ENCODE results near the gene GUCY1A2. TPM values are rescaled to one million over a fixed set of nuclear protein-coding genes. Genes with fewer than 3 reads are reported as not detected.

GUCY1A2 gene
- total RNA-seq, 4 donors from 2014 or later, result 3.6 to 8.0 (median 4.0) TPM

- DNase-seq (ENCODE audit: low spot score in 2 of 2), result no peak
- H3K4me3 ChIP-seq, result no peak overlapping the region
- WGBS, 2 donors, result 52 to 54% methylated on average over 3 of the region's 3 CpGs
- no peaks in the 10 kb centered on the region for H3K9me3 ChIP-seq
- no peaks in the 10 kb centered on the region for H3K27me3 ChIP-seq
- no peak for TF ChIP-seq POLR2A (IDR thresholded peaks at IDR 0.05)
- TF ChIP-seq, protein P1, sequence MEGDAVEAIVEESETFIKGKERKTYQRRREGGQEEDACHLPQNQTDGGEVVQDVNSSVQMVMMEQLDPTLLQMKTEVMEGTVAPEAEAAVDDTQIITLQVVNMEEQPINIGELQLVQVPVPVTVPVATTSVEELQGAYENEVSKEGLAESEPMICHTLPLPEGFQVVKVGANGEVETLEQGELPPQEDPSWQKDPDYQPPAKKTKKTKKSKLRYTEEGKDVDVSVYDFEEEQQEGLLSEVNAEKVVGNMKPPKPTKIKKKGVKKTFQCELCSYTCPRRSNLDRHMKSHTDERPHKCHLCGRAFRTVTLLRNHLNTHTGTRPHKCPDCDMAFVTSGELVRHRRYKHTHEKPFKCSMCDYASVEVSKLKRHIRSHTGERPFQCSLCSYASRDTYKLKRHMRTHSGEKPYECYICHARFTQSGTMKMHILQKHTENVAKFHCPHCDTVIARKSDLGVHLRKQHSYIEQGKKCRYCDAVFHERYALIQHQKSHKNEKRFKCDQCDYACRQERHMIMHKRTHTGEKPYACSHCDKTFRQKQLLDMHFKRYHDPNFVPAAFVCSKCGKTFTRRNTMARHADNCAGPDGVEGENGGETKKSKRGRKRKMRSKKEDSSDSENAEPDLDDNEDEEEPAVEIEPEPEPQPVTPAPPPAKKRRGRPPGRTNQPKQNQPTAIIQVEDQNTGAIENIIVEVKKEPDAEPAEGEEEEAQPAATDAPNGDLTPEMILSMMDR (IDR thresholded peaks at IDR 0.05), result no peak
- no peak for TF ChIP-seq EP300 (IDR thresholded peaks at IDR 0.05)
- no peak overlapping the region for H3K27ac ChIP-seq
- no peaks in the 10 kb centered on the region for H3K36me3 ChIP-seq
- H3K4me1 ChIP-seq, result no peaks in the 10 kb centered on the region
These were observed 393.9 kb downstream of the GUCY1A2 start for GRCh38 chr11:106624377-106624776.
